ENCODE measurements around the gene GK.

DNA sequence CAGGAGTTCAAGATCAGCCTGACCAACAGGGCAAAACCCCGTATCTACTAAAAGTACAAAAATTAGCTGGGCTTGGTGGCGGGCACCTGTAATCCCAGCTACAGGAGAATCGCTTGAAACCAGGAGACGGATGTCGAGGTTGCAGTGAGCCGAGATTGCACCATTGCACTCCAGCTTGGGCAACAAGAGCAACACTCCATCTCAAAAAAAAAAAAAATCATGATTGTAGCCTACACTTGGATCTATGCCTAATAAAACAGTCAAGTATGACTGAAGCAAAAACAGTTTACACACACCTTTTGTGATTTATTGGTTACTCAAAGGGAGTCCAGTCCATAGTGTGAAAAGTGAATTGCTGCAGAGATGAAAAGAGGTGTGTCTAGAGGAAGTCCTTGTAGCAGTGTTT lies 41.0 kb upstream of the GK start:
- TF ChIP-seq, protein P1, sequence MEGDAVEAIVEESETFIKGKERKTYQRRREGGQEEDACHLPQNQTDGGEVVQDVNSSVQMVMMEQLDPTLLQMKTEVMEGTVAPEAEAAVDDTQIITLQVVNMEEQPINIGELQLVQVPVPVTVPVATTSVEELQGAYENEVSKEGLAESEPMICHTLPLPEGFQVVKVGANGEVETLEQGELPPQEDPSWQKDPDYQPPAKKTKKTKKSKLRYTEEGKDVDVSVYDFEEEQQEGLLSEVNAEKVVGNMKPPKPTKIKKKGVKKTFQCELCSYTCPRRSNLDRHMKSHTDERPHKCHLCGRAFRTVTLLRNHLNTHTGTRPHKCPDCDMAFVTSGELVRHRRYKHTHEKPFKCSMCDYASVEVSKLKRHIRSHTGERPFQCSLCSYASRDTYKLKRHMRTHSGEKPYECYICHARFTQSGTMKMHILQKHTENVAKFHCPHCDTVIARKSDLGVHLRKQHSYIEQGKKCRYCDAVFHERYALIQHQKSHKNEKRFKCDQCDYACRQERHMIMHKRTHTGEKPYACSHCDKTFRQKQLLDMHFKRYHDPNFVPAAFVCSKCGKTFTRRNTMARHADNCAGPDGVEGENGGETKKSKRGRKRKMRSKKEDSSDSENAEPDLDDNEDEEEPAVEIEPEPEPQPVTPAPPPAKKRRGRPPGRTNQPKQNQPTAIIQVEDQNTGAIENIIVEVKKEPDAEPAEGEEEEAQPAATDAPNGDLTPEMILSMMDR (IDR thresholded peaks at IDR 0.05; ENCODE audit: control extremely low read depth in 1 of 3, insufficient read depth in 1 of 3, low read depth in 1 of 3, low read length in 3 of 3) = no peak
- TF ChIP-seq, protein P2, sequence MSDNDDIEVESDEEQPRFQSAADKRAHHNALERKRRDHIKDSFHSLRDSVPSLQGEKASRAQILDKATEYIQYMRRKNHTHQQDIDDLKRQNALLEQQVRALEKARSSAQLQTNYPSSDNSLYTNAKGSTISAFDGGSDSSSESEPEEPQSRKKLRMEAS (IDR thresholded peaks at IDR 0.05) = no peak
- TF ChIP-seq EP300 (IDR thresholded peaks at IDR 0.05; ENCODE audit: borderline replicate concordance in 1 of 2, low read depth in 2 of 2, low read length in 2 of 2) (no peak), RAD21 (IDR thresholded peaks at IDR 0.05 in 1 of 2, conservative IDR thresholded peaks at IDR 0.05 in 1 of 2; ENCODE audit: low read depth in 2 of 2, low read length in 2 of 2) (no peak), HDAC2 (IDR thresholded peaks at IDR 0.05; ENCODE audit: borderline replicate concordance in 1 of 2, low read depth in 2 of 2, low read length in 2 of 2) (no peak), POLR2AphosphoS5 (IDR thresholded peaks at IDR 0.05; ENCODE audit: low read depth, low read length) (no peak), POLR2A (IDR thresholded peaks at IDR 0.05; ENCODE audit: control extremely low read depth in 1 of 2, low read depth in 2 of 2, low read length in 2 of 2) (no peak), EZH2 (IDR thresholded peaks at IDR 0.05; ENCODE audit: low read depth, low read length, severe bottlenecking) (no peak), HDAC6 (IDR thresholded peaks at IDR 0.05; ENCODE audit: low read depth, low read length) (no peak), FOSL1 (IDR thresholded peaks at IDR 0.05; ENCODE audit: insufficient read depth, low read depth, low read length) (no peak), CEBPB (IDR thresholded peaks at IDR 0.05; ENCODE audit: low read depth, low read length) (no peak), KDM5A (IDR thresholded peaks at IDR 0.05; ENCODE audit: low read length) (no peak), RFX5 (IDR thresholded peaks at IDR 0.05; ENCODE audit: borderline replicate concordance, low read depth, low read length) (no peak), TEAD4 (IDR thresholded peaks at IDR 0.05; ENCODE audit: low read depth, low read length) (no peak)

Measured in H1 (cell line).